Hematopoietic multipotent progenitor cell treated with erythropoietin and hydrocortisone succinate and interleukin-3 and kit ligand, for 8 days (in vitro differentiated cells): Measurements from ENCODE around the gene SAFB2.

ENCODE experiments used
- DNase-seq: peaks from one replicate; pipeline ENCODE4 v3.0.0-alpha.2; 2015

SAFB2 gene

DNA sequence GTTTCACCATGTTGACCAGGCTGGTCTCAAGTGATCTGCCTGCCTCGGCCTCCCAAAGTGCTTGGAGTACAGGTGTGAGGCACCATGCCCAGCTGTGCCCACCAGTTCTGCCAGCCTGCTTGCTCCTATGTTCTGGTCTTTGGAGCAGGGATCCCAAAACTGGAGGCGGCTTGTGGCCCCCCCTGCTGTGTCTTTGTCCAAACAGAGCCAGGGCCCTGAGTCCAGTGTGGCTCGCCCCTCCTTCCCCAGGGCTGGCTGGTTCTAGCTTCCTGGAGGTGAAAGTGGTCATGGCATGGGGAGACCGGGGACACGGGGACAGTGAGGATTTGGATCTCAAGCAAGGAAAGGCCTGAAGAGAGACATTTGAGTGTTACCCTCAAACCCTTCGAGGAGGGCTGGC lies 43.3 kb downstream of the SAFB2 start:
- DNase-seq, result no peak

DNA sequence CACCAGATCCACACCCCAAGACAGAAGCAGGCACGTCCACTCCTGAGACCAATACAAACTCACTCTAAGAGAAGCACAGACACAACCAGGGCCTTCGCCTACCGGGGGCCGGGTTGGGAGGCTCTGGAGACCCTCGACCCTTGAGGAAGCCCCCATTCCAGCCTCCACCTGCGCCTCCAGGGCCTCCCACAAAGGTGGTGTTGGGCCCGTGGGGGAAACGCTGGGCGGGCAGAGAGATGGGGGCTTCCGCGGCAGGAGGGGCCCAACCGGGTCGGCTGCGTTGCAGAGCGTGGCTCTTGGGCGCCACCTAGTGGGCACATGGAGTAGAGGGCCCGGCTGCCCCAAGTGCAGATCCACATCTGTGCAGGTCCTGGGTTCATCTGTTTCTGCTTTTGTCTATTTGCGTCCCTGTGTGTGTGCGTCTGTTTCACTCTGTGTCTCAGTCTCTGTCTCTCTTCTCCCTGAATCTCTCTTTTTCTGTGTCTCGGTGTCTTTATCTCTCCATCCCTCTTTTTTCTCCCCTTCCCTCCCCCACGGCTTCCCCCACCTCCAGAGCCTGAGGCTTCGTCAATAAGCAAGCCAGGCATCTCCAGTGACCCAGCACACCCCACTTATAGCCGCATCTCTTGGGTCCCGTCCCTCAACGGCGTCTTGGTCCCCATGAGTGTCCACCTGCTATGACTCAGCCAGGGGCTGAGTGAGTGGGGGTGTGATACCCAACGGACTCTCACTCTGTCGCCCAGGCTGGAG lies 44.3 kb downstream of the SAFB2 start:
- DNase-seq, result peak; percentile 54

GRCh38 chr19:5575590-5575989 lies 47.0 kb downstream of the SAFB2 start:
- DNase-seq, result peak; percentile 29

GRCh38 chr19:5572556-5573286 lies 49.9 kb downstream of the SAFB2 start:
- no peak for DNase-seq

DNA sequence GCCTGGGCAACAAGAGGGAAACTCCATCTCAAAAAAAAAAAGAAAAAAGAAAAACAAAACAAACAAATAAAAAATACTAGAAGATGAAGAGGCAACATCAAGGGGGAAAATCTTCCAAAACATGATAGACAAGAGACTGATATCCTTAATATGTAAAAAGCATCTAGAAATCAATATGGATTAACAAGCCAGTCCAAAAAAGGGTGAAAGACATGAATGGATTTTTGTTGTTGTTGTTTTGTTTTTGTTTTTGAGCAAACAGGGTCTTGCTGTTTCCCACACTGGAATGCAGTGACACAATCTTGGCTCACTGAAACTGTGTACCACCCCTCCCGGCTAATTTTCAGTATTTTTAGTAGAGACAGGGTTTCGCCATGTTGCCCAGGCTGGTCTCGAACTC lies 50.8 kb downstream of the SAFB2 start:
- DNase-seq, result no peak

DNA sequence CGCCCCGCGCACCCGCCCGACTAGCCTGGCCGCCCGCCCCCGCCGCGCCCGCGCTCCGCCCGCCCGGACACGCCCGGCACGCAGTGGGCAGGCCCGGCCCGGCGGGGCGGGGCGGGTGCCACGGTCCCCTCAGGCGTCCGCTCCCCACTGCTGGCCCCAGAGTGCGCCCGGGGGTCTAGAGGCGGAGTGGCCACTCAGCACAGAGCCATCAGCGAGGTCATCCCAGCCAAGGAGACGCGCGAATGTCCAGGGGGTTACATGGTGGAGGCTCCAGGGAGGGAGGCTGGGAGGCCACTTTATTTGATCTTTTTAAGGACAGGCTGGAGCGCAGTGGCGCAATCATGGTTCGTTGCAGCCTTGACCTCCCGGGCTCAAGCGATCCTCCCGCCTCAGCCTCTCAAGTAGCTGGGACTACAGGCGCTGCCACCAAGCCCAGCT lies 54.6 kb downstream of the SAFB2 start:
- no peak for DNase-seq

DNA sequence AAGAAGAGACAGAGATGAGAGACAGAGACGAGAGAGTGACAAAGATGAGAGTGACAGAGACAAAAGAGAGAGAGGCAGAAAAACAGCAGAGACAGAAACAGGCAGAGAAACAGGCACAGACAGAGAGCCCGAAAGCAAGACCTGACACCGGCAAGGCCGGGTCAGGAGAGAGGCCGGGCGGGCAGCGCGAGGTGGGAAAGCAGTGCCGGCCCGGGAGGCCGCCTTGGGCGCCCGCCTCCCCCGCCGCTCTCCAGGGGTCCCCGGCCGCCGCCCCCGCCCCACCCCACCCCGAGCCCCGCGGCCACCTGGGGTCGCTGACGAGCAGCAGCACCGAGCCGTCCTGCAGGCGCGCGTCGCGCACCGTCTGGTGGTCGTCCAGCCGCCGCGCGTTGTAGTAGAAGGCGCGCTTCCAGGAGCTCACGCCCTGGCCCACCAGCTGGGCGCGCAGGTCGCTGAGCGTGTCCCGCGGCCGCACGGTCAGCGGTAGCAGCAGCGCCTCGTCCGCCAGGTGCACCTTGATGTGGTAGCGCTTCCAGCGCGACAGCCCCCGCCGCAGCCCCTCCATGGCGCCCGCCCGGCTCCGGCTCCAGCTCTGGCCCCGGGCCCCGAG lies 55.1 kb downstream of the SAFB2 start, which contains the start of gene TINCR:
TINCR (minus strand) TSS at position 594 of the 610 bp plus-strand sequence.
- DNase-seq, result no peak

DNA sequence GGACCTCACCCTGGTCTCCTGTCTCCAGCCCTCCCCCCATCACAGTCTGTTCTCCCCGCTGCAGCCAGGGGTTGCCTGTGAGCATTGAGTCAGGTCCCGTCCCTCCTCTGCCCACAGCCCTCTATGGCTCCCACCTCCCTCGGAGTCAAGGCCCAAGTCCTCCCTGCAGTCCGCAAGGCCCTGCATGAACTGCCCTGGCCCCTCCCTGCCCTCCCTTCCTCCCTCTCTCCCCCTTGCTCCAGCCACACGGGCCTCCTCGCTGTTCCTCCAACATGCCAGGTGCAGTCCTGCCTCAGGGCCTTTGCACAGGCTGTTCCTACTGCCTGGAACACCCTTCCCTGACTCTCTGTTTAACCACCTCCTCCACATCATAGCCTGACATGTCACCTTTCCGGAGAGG lies 57.6 kb downstream of the SAFB2 start:
- DNase-seq, result no peak

DNA sequence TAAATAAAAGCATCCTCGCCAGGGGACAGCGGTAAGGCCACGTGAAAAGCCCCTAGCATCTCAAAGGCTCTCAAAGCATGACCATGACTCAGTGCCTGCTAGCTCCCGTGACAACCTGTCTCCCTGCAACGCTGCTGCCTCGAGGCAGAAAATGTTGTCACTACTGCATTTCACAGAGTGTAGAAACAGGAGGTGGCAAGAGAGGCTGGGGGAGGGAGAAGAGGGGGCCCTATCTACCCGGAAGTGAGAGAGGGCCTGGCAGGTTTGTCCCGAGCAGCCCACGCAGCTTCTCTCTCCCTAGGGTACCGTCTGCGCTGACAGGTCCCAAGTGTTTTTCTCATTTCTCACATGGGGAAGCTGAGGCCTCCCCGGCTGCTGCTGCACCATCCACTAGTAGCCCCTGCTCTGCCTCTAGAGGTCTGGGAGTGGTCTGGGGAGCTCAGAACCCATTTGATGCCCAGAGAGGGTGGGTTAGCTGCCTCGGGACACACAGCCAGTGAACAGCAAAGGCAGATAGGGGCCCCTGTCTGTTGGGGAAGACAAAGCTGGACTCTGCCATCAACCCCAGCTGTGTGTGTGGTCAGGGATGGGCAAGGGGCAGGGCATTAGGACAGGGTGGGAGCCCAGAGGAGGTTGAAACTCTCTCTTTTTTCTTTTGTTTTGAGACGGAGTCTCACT lies 58.5 kb downstream of the SAFB2 start:
- DNase-seq, result no peak

DNA sequence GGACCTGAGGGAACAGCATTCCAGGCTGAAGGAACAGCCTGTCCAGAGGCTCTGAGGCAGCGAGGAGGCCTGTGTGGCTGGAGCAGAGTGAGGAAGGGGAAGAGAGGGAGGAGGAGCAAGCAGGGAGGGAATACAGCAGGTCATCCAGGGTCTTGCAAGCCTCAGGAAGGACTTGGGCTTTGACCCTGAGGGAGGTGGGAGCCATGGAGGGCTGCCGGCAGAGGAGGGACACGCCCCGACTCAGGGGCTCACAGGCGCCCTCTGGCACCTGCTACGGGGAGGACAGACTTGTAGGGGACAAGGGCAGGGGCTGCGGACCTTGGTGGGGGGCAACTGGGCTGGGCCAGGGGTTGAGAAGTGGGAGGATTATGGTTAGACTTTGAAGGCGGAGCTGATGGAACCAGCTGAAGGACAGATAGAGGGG lies 59.6 kb downstream of the SAFB2 start:
- no peak for DNase-seq

DNA sequence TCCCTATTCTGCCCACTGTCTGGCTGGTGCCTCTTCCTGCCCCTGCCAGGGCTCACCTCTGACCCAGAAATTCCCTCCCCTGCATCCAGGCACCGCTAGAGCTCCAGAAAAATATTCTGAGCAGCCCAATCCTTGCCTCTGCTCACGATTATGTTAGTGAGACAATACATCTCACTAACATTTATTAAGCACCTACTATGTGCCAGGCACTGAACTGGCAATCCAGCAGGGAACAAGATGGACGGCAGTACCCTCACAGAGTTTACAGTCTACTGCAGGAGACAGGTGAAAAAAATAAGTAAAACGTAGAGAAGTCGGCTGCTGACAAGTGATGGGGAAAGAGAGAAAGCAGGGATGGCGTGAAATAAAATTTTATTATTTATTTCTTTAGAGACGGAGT lies 60.3 kb downstream of the SAFB2 start:
- no peak for DNase-seq

GRCh38 chr19:5561559-5561958 lies 61.0 kb downstream of the SAFB2 start:
- no peak for DNase-seq

DNA sequence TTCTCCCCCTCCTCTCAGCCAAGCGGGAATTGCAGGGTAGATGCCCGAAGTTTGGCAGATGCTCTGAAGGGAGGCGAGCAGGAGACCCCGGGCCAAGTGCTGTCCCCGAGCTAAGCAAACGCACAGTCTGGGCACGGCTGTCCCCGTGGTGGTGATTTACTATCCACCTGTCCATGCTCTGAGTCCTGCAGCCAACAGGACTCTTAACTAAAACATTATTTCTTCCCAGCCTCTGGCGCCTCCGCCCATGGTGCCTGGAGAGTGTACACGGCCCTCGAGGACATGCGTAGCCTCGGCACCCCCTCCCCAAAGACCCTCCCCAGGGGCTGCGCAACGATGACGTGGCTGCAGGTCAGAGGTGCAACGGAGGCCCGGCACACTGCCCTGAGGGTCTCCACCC lies 62.4 kb downstream of the SAFB2 start:
- DNase-seq, result no peak

DNA sequence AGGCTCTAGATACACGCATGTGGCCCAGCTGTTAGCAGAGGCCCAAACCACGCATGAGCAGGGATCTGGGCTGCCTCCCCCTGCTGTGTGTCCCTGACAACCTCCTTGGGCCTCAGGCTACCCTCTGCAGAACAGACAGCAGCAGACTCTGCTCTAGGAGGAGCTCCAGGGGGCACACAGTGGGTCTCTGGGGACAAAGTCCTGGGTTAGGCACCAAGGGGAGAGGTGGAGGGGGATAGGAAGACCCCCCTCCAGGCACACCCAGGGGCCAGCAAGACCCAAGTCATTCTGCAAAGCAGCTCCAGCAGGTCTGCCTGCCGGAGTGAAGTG lies 62.8 kb downstream of the SAFB2 start:
- no peak for DNase-seq

GRCh38 chr19:5558101-5558621 lies 64.4 kb downstream of the SAFB2 start:
- no peak for DNase-seq

DNA sequence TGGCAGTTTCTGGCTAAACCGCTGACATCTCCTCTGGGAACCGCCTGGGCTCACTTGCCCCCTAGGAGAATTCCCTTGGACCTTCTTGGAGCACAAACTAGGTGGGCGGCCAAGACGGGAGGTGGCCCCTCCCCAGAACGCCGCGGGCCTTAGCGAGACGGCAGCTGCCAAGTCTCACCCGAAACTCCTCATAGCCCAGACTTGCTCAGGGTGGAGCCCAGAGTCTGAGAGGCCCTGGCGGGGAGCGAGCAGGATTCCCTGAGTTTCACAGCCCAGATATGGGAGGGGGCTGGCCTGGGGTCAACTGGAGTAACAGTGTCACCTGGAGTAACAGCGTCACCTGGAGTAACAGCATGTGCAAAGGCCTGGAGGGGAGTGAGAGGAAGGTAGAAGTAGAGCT lies 64.9 kb downstream of the SAFB2 start:
- no peak for DNase-seq

- DNase-seq, result no peak
These were observed 67.7 kb downstream of the SAFB2 start for GRCh38 chr19:5554828-5555227.

DNA sequence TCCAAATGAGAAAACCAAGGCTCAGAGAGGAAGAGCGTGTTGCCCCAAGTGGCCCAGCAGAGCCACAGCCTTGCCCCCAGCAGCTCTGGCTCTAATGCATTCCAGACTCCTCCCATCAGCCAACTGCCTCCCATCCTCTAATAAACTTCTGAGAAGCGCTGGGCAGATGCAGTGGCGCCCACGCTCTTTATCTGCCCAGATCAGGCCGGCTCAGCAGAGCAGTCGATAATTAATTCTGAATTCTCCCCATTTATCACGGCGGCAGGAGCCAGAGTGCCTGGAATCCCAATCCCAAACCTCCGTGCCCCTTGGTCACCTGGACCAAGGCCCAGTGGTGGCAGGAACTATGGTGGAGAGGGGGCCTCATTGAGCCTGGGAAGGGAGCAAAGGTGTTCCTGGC lies 68.7 kb downstream of the SAFB2 start:
- no peak for DNase-seq

GRCh38 chr19:5547881-5548280 lies 74.7 kb downstream of the SAFB2 start:
- DNase-seq, result peak; percentile 67

- no peak for DNase-seq
These were observed 76.6 kb downstream of the SAFB2 start for GRCh38 chr19:5545984-5546383.

DNA sequence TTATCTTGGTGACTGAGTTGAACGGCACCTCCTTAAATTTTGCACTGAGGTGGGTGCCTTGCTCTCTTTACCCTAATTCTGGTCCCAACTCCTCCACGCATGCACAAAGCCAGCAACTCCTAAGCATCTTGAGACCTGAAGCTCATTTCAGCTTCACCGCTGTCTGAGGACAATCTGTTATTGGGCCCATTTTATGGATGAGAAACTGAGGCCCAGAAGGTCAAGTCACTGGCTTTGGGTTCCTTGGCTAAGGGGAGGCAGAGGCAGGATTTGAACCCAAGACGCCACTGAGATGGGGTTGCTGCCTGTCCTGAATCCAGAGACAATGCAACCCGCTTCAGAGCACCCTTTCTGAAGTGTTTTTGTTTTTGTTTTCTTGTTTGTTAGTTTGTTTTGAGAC lies 77.5 kb downstream of the SAFB2 start:
- DNase-seq, result no peak

DNA sequence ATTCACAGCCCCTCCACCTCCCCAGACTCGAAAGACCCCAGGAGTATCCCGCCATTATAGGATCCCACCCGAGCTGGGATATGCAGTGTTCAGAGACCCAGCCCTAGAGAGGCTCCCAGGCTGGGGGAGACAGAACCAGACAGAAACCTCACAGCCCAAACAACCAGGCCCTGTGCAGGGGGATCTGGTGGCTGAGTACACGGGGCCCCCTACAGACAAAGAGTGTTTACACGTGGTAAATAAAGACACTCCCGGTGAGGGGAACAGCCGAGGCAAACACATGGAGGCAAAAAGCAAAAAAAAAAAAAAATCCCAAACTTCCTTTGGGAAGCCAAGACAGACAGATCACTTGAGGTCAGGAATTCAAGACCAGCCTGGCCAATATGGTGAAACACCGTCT lies 79.9 kb downstream of the SAFB2 start:
- no peak for DNase-seq

DNA sequence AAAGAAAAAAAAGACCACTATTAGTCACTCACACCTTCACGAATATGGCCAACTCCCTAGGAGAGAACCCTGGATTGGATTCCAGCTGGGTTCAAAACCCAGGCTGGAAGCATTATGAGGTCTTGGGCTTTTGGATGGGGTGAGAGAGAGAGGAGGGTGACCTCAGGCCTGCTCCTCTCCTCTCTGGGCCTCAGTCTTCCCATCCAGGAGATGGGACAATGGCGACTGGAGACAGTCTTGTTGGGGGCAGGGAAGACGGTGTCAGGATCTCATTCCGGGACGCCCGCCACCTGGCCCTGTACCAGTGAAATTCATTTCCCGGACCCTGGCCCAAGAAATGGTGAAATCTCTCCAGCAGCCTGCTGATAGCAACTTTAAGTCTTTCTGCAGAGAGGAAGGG lies 81.1 kb downstream of the SAFB2 start:
- DNase-seq, result no peak
